Rectal smooth muscle tissue (tissue), 1 donor: ENCODE measurements around the gene COPS4.
"Not testable (repeated sequence)": the region's sequence is repeated elsewhere in the genome, so short reads cannot be mapped to it uniquely, and the experiment has no call there.

Experiments
- H3K27ac ChIP-seq: one replicate; pipeline ENCODE4 v1.7.0; 2013; ENCODE audit warnings: low read depth, low read length, inconsistent platforms
- H3K27me3 ChIP-seq: one replicate; pipeline ENCODE4 v1.7.0; 2013; ENCODE audit warnings: low read length; ENCODE audit not compliant: control insufficient read depth, insufficient read depth
- H3K36me3 ChIP-seq: one replicate; pipeline ENCODE4 v1.7.0; 2013; ENCODE audit warnings: low read length; ENCODE audit not compliant: control insufficient read depth, insufficient read depth
- H3K4me1 ChIP-seq: one replicate; pipeline ENCODE4 v1.7.0; 2013; ENCODE audit warnings: low read length; ENCODE audit not compliant: control insufficient read depth, insufficient read depth
- H3K4me3 ChIP-seq: one replicate; pipeline ENCODE4 v1.7.0; 2013; ENCODE audit warnings: low read length
- H3K9ac ChIP-seq: one replicate; pipeline ENCODE4 v1.7.0; 2013; ENCODE audit warnings: low read length

Gene COPS4

GRCh38 chr4:83074783-83075182, 39.8 kb downstream of the COPS4 start:
- H3K27me3 ChIP-seq, H3K36me3 ChIP-seq, H3K4me3 ChIP-seq, H3K4me1 ChIP-seq, H3K9ac ChIP-seq: not testable (repeated sequence)
- peak overlapping the region; percentile 32 for H3K27ac ChIP-seq

DNA sequence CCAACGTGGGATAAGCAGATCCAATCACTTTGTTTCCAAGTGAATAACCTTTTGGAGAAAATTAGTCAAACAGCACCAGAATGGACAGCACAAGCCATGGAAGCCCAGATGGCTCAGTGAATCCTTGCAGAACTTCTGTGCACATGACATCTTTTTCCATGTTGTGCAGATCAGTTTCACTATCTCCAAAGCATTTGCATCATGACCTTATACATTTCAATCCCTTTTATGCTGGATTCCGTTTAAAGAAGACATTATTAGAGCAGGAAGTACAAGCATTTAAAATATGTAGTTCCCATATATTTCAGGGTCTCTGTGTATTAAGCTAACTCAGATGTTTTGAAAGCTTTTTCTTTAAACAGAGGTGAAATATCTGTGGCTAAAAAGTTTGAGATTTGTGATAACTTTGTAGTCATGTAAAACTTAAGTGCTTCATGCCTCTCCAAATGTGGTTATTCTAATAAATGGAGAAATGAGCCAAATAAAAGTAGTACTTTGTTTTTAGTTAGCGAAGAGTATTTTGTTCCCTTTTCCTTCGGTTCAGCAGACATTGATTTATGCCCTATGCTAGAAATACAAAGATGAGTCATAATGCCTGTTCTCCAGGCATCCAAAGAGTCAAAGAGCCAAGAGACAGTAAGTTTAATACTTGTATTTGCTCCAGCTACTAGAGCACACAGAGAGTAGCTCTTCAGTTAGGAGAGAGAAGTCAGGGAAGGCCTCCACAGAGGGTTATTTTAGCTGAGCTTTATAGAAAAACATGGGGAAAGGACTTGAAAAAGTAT, 40.5 kb downstream of the COPS4 start:
- no peaks in the 10 kb centered on the region for H3K36me3 ChIP-seq
- H3K9ac ChIP-seq, result no peak overlapping the region
- no peaks in the 10 kb centered on the region for H3K27me3 ChIP-seq
- H3K27ac ChIP-seq, result peak overlapping the region; percentile 65
- H3K4me1 ChIP-seq, result peaks cover 3% of the 10 kb centered on the region
- no peak overlapping the region for H3K4me3 ChIP-seq

GRCh38 chr4:83080561-83080960, 45.6 kb downstream of the COPS4 start:
- peaks cover 3% of the 10 kb centered on the region for H3K4me1 ChIP-seq
- no peak overlapping the region for H3K27ac ChIP-seq
- no peaks in the 10 kb centered on the region for H3K36me3 ChIP-seq
- H3K27me3 ChIP-seq, result no peaks in the 10 kb centered on the region
- H3K9ac ChIP-seq, result no peak overlapping the region
- H3K4me3 ChIP-seq, result no peak overlapping the region

- Histone ChIP-seq H3K9ac (no peak overlapping the region), H3K27me3 (no peaks in the 10 kb centered on the region), H3K4me1 (no peaks in the 10 kb centered on the region), H3K36me3 (no peaks in the 10 kb centered on the region), H3K4me3 (no peak overlapping the region), H3K27ac (no peak overlapping the region)
Measured at GRCh38 chr4:83082777-83083176, 47.8 kb downstream of the COPS4 start.

DNA sequence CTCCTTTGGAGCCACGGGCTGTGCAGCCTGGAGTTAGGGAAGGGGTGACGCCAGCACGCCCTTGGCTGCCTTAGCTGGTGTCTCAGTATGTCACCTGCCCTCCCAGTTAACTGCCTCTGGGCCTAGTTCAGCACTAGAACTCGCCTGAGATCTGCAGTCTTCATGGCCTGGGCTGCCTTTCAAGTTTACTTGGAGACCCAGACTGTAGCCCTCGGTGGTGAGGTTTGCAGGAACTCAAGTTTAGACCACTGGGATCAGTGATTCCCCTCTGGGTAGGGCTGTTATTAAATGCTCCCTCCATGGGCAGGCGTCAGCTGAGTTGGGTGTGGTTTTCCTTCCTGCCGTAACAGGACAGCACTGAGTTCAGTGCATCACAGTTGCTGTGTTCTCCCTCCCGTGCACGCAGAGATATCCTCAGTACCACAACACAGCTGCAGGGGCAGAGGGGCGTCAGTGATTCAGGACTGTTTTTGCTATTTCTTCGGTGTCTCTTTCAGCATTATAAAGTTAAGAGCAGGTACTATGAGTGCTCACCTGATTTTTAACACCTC, 49.0 kb downstream of the COPS4 start:
- Histone ChIP-seq H3K4me3 (no peak overlapping the region), H3K27ac (no peak overlapping the region), H3K36me3 (no peaks in the 10 kb centered on the region), H3K27me3 (no peaks in the 10 kb centered on the region), H3K9ac (no peak overlapping the region), H3K4me1 (no peaks in the 10 kb centered on the region)

GRCh38 chr4:83084956-83085355, 50.0 kb downstream of the COPS4 start:
- H3K36me3 ChIP-seq, H3K9ac ChIP-seq, H3K27ac ChIP-seq, H3K4me1 ChIP-seq, H3K4me3 ChIP-seq, H3K27me3 ChIP-seq: not testable (repeated sequence)

DNA sequence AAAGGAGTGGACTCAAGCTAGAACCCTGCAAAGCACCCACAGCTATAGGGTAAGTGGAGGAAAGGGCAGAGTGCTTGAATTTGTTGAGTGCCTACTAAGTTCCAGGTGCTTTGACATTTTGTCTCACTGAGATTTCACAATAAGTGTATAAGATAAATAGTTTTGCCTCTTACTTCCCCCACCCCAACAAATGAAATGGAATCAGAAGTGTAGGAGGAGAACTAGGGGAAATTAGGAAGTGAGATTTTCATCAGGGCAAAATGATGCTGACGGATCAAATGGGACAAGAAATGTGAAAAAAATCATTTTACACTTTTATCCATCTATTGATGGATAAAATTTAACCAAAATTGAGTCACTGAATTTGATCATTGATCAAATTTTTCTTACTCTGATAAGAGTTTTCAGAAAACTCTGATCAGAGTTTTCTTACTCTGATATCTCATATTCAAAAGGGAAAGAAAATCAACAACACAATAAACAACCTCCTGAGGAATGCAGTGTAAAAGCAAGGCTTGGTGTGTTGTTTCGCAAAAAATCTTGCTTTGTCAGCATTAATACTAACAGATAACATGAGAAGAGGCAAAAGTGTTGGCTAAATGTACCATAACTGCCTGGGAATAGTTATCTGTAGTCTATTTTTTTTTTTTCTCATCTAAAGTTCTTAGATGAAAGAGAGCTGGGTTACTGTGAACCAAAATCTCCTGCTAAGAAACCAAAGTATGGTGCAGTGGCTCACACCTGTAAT, 54.6 kb downstream of the COPS4 start:
- H3K27me3 ChIP-seq, result no peaks in the 10 kb centered on the region
- no peak overlapping the region for H3K9ac ChIP-seq
- no peaks in the 10 kb centered on the region for H3K36me3 ChIP-seq
- no peak overlapping the region for H3K4me3 ChIP-seq
- H3K4me1 ChIP-seq, result no peaks in the 10 kb centered on the region
- no peak overlapping the region for H3K27ac ChIP-seq

- Histone ChIP-seq H3K36me3 (no peaks in the 10 kb centered on the region), H3K4me3 (no peak overlapping the region), H3K4me1 (no peaks in the 10 kb centered on the region), H3K9ac (no peak overlapping the region), H3K27ac (no peak overlapping the region), H3K27me3 (no peaks in the 10 kb centered on the region)
Measured at GRCh38 chr4:83093060-83093640, 58.2 kb downstream of the COPS4 start.

GRCh38 chr4:83096397-83096796, 61.4 kb downstream of the COPS4 start:
- no peaks in the 10 kb centered on the region for H3K4me1 ChIP-seq
- H3K27me3 ChIP-seq, result no peaks in the 10 kb centered on the region
- no peak overlapping the region for H3K27ac ChIP-seq
- H3K9ac ChIP-seq, result no peak overlapping the region
- H3K36me3 ChIP-seq, result no peaks in the 10 kb centered on the region
- H3K4me3 ChIP-seq, result no peak overlapping the region

DNA sequence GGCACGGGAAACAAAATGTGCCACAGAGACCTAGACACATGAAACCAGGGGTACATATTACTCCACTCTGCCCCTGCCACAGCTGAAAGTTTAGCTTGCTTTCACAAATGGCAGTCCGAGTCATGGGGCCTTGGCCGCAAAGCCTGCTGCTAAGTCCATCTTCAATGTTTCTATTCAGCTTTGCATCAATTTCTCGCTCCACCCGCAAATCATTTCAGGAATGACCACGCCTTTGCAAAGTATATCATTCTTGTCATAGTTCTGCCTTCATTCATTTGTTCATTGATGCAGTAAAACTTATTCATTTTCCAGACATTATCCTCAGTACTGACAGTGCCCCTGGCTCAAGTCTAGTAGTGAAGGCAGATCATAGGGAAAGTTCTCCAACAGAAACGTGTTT, 70.0 kb downstream of the COPS4 start:
- Histone ChIP-seq H3K27me3 (no peaks in the 10 kb centered on the region), H3K4me1 (no peaks in the 10 kb centered on the region), H3K27ac (no peak overlapping the region), H3K9ac (no peak overlapping the region), H3K36me3 (no peaks in the 10 kb centered on the region), H3K4me3 (no peak overlapping the region)

DNA sequence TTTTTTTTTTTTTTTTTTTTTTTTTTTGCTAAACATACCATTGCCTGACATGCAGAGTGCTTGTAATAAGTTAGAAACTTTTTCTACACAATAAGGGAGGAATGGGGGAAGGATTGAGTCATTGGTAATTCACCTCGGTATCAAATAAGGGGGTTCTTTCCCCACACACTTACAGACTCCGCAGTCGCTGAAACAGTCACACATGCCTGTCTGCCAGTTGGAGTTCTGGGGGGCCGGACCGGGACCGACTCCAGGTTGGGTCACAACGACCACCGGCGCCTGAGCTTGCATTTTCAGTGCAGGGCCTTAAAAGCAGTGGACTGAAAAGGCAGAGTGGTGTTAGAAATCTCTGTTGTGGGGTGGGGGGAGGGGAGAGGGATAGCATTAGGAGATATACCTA, 72.6 kb downstream of the COPS4 start:
- Histone ChIP-seq H3K4me3 (no peak overlapping the region), H3K27me3 (no peaks in the 10 kb centered on the region), H3K4me1 (peaks cover 2% of the 10 kb centered on the region), H3K27ac (no peak overlapping the region), H3K9ac (no peak overlapping the region), H3K36me3 (no peaks in the 10 kb centered on the region)

GRCh38 chr4:83108101-83108861, 73.3 kb downstream of the COPS4 start:
- Histone ChIP-seq H3K4me1 (peaks cover 2% of the 10 kb centered on the region), H3K27me3 (no peaks in the 10 kb centered on the region), H3K4me3 (no peak overlapping the region), H3K27ac (no peak overlapping the region), H3K9ac (no peak overlapping the region), H3K36me3 (no peaks in the 10 kb centered on the region)
